H1 (cell line): Measurements from ENCODE around the gene PC. TPM values are rescaled to one million over a fixed set of nuclear protein-coding genes. Genes with fewer than 3 reads are reported as not detected.

Source experiments
- RAD21 ChIP-seq, 2 experiments: IDR thresholded peaks in 1 of 2; conservative IDR thresholded peaks in 1 of 2; 2 replicates each; pipeline ENCODE4 v1.6.1; 2011; ENCODE audit warnings: low read depth in 2 of 2, low read length in 2 of 2, improper control_type of control experiment in 1 of 2, inconsistent platforms in 1 of 2, mild to moderate bottlenecking in 1 of 2, moderate library complexity in 1 of 2
- SAP30 ChIP-seq: fragments of 300-600 bp; sonication (generic); IDR thresholded peaks from 2 replicates; pipeline ENCODE4 v1.7.1; 2012; ENCODE audit warnings: low read length, moderate library complexity, mild to moderate bottlenecking, inconsistent platforms; ENCODE audit not compliant: insufficient read depth, insufficient replicate concordance
- SP2 ChIP-seq: IDR thresholded peaks from 2 replicates; pipeline ENCODE4 v1.6.1; 2012; ENCODE audit warnings: mild to moderate bottlenecking, low read length, inconsistent platforms
- TBP ChIP-seq: IDR thresholded peaks from 2 replicates; pipeline ENCODE4 v1.6.1; 2011; ENCODE audit warnings: low read depth, low read length, improper control_type of control experiment
- polyA plus RNA-seq, 7 experiments: library from polyadenylated mRNA; depleted of rRNA in 3 of 7; stranded (reverse) in 5 of 7; unstranded in 2 of 7; fragments of >200 nt in 5 of 7; fragments of 200-250 nt in 2 of 7; gene quantifications; 1 replicate in 5 of 7; 2 replicates in 1 of 7; 4 replicates in 1 of 7; pipeline versions ENCODE4 v1.2.1 to v1.2.3, GENCODE V29; 2011 to 2013; ENCODE audit warnings: missing spikeins in 2 of 7, mixed read lengths in 2 of 7
- total RNA-seq: library from RNA; stranded (reverse); fragmentation: NEBNext Ultra II Directional; extraction: Animal tissue kit (Norgen Biotek cat#: 25700); gene quantifications from 2 replicates; pipeline ENCODE4 v1.2.1, GENCODE V29; 2021

PC gene
- total and polyA plus RNA-seq, 2 of the 8 experiments (the other 6 are each of a cell fraction or from before 2014, with no cell fraction given), result 11.5 to 27.5 TPM

GRCh38 chr11:66892911-66893310 is 65.3 kb downstream of the PC start (continued):
- TF ChIP-seq RAD21 (IDR thresholded peaks at IDR 0.05 in 1 of 2, conservative IDR thresholded peaks at IDR 0.05 in 1 of 2; ENCODE audit: low read depth in 2 of 2, low read length in 2 of 2) (no peak), SP2 (no peak), SAP30 (no peak), TBP (no peak)
